Measurements from ENCODE around the gene SLAMF1. TPM values are rescaled to one million over a fixed set of nuclear protein-coding genes. Genes with fewer than 3 reads are reported as not detected.

The SLAMF1 gene
- total and polyA plus RNA-seq, 9 of the 15 experiments (the other 6 are each of a cell fraction or from before 2014, with no cell fraction given) = 0.04 to 0.17 (median 0.11) TPM; not detected in 4

DNA sequence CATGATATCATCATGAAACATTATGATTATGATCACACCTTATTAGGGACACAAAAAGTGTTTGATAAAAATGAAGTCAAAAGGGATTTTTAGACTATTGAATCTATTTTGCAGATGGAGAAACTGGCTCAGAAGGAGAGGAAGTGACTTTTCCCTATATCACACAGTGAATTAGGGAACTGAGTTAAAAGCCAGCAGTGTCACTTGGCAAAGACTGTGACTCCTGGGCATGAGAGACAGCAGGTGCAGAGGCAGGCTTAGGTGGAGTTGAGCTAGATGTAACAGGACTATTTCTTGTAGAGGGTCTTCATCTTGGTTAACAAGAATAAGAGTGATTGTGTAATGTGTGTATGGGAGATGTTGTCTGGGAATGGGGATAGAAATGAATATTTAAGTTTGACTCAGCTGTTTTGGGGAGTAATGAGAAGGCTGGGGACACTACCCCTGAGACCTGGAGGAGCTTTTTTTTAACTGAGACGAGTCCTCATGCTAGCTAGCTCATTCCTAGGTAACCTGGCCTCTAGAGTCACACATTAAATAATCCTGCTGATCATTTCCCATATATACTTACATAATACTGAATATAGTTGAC lies 66.5 kb downstream of the SLAMF1 start:
- Histone ChIP-seq H3K79me2 (ENCODE audit: control insufficient read depth, insufficient read depth, low read length) (no peaks in the 10 kb centered on the region), H3K4me2 (ENCODE audit: insufficient read depth, low read length) (no peak overlapping the region), H3K27me3 (ENCODE audit: control insufficient read depth in 2 of 2, insufficient read depth in 2 of 2, low read length in 2 of 2) (no peaks in the 10 kb centered on the region), H3K27ac (ENCODE audit: extremely low read depth, low read depth, low read length) (no peak overlapping the region), H3K9me3 (replicated peaks; ENCODE audit: control insufficient read depth, insufficient read depth, low read depth, low read length) (no peaks in the 10 kb centered on the region), H4K20me1 (replicated peaks; ENCODE audit: control insufficient read depth, insufficient read depth, low read length) (no peaks in the 10 kb centered on the region), H3K9ac (ENCODE audit: insufficient read depth in 1 of 2, low read depth in 2 of 2, low read length in 2 of 2) (no peak overlapping the region; a peak in 1 of 4 replicates), H3K4me1 (replicated peaks in 1 of 2; ENCODE audit: control insufficient read depth in 2 of 2, insufficient read depth in 2 of 2, low read length in 2 of 2) (peaks cover 3 to 64% of the 10 kb centered on the region in 2 experiments; a peak in 4 of 5 replicates), H2AFZ (ENCODE audit: low read depth, low read length) (peak overlapping the region; percentile 11), H3K36me3 (ENCODE audit: control insufficient read depth, insufficient read depth, low read length) (no peaks in the 10 kb centered on the region), H3K4me3 (no peak overlapping the region), H3K9me1 (ENCODE audit: control insufficient read depth, insufficient read depth, low read length) (no peaks in the 10 kb centered on the region)
- POLR2A ChIA-PET = interaction anchor here (0.6 kb wide), 1 partner anchor 25 kb away, joined by 3 read pairs; no protein-coding TSS in a partner anchor
- in situ Hi-C loops (cut with MboI) (no loop called here), intact Hi-C loops (cut with micrococcal nuclease) (no loop called here)
- TF ChIP-seq, protein P1, sequence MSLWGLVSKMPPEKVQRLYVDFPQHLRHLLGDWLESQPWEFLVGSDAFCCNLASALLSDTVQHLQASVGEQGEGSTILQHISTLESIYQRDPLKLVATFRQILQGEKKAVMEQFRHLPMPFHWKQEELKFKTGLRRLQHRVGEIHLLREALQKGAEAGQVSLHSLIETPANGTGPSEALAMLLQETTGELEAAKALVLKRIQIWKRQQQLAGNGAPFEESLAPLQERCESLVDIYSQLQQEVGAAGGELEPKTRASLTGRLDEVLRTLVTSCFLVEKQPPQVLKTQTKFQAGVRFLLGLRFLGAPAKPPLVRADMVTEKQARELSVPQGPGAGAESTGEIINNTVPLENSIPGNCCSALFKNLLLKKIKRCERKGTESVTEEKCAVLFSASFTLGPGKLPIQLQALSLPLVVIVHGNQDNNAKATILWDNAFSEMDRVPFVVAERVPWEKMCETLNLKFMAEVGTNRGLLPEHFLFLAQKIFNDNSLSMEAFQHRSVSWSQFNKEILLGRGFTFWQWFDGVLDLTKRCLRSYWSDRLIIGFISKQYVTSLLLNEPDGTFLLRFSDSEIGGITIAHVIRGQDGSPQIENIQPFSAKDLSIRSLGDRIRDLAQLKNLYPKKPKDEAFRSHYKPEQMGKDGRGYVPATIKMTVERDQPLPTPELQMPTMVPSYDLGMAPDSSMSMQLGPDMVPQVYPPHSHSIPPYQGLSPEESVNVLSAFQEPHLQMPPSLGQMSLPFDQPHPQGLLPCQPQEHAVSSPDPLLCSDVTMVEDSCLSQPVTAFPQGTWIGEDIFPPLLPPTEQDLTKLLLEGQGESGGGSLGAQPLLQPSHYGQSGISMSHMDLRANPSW (CRISPR knock-in tag; IDR thresholded peaks at IDR 0.05) = no peak
- TF ChIP-seq ZNF316 (IDR thresholded peaks at IDR 0.05) = peak; percentile 73
- TF ChIP-seq C11orf30 (IDR thresholded peaks at IDR 0.05; ENCODE audit: low read depth) = peak; percentile 62
- no peak for TF ChIP-seq CEBPG (CRISPR knock-in tag; IDR thresholded peaks at IDR 0.05)
- 0 out of 4 replicates have a peak, but pooled peaks of 1 of the 2 experiments have one; percentile 25 for TF ChIP-seq CEBPG (tag; conservative IDR thresholded peaks at IDR 0.05 in 1 of 2, IDR thresholded peaks at IDR 0.05 in 1 of 2)
- peak; percentile 38 for TF ChIP-seq CEBPB (tag; IDR thresholded peaks at IDR 0.05)
- TF ChIP-seq SPI1 (IDR thresholded peaks at IDR 0.05; ENCODE audit: borderline replicate concordance, low read depth, low read length) = peak; percentile 74; the same call in 1 of the 2 replicates
- DNase-seq (ENCODE audit: extremely low read depth in 1 of 4, low spot score in 3 of 4) (no peak), FAIRE-seq (no peak), ATAC-seq (peak; percentile 13; the same call in 1 of the 3 replicates)
- WGBS (ENCODE audit: insufficient coverage, low coverage, missing lambda C conversion rate) = 27% methylated on average over 1 of the region's 1 CpG
- no TSS peak for BruUV-seq (replicated peaks)
- CTCF ChIA-PET (ENCODE audit: low intra/inter-chr PET ratio) = no interaction called here
